ENCODE measurements around the gene SETDB2.
"Not testable (repeated sequence)": the region's sequence is repeated elsewhere in the genome, so short reads cannot be mapped to it uniquely, and the experiment has no call there.

SETDB2 gene

DNA sequence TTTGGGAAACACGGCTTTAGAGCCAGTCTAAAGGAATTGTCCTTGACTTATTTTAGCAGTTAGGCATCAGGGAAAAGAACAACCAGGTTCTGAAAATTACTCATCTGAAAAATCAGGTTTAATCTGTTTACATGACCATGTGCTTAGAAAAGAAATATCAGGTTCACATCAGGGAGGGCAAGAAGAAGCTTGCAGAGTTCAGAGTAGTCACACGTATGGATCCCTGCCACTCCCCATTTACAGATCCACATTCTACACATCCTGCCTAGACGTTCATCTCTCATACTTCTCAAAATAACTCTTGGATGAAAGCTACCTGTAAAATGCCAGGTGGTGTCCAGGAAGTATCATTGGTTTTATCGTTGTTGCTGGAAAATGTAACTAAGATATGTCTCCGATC, 37.7 kb downstream of the SETDB2 start:
- TF ChIP-seq, protein P1, sequence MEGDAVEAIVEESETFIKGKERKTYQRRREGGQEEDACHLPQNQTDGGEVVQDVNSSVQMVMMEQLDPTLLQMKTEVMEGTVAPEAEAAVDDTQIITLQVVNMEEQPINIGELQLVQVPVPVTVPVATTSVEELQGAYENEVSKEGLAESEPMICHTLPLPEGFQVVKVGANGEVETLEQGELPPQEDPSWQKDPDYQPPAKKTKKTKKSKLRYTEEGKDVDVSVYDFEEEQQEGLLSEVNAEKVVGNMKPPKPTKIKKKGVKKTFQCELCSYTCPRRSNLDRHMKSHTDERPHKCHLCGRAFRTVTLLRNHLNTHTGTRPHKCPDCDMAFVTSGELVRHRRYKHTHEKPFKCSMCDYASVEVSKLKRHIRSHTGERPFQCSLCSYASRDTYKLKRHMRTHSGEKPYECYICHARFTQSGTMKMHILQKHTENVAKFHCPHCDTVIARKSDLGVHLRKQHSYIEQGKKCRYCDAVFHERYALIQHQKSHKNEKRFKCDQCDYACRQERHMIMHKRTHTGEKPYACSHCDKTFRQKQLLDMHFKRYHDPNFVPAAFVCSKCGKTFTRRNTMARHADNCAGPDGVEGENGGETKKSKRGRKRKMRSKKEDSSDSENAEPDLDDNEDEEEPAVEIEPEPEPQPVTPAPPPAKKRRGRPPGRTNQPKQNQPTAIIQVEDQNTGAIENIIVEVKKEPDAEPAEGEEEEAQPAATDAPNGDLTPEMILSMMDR (IDR thresholded peaks at IDR 0.05), result no peak
- H3K27ac Mint-ChIP-seq, result no peak overlapping the region
- peaks cover 20% of the 10 kb centered on the region for H3K36me3 Mint-ChIP-seq (ENCODE audit: low read depth)
- no peak overlapping the region for H3K4me3 Mint-ChIP-seq
- no peak for DNase-seq
- H3K9me3 Mint-ChIP-seq, result no peaks in the 10 kb centered on the region
- no peaks in the 10 kb centered on the region for H3K4me1 Mint-ChIP-seq
- H3K27me3 Mint-ChIP-seq (ENCODE audit: low read depth, poor library complexity), result no peaks in the 10 kb centered on the region

DNA sequence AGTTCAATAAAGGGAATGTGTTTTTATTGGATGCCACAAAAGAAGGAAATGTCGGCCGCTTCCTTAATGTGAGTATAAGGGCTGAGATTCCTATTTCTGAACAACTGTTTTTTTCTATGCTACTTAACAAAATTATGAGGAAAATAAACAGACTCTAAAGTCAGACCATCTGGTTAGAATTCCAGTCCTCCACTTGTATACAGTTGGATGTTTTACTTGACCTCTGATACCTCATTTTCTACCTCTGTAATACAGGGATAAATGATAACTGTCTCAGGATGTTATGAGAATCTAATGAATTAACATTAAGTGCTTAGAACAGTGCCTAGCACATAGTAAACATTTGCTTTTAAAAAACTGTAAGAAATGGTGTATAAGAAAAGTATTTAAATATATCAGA, 44.5 kb downstream of the SETDB2 start:
- H3K27me3 Mint-ChIP-seq (ENCODE audit: low read depth, poor library complexity), result peaks cover 6% of the 10 kb centered on the region
- TF ChIP-seq, protein P1 (IDR thresholded peaks at IDR 0.05), result no peak
- DNase-seq, result no peak
- no peaks in the 10 kb centered on the region for H3K9me3 Mint-ChIP-seq
- H3K4me1 Mint-ChIP-seq, result no peaks in the 10 kb centered on the region
- no peak overlapping the region for H3K27ac Mint-ChIP-seq
- peaks cover 17% of the 10 kb centered on the region for H3K36me3 Mint-ChIP-seq (ENCODE audit: low read depth)
- H3K4me3 Mint-ChIP-seq, result no peak overlapping the region

DNA sequence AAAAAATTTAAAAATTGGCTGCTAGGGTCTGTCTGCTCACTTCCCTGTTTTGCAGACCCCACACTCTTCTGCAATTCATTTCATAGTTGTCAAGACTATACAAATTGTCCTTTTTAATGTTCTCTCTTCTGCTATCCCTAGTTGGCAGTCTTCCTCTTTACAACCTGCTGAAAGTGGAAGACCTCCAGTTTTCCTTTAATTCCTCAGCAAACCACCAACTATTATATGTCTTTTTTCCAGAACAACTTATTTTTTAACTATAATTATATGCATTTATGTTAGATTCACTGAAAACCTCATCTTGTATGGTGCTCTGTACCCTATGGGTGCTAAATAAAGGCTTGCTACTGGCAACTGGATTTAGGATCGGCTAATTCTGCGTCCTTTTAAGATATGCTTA, 50.6 kb downstream of the SETDB2 start:
- Mint-ChIP-seq H3K4me1 (peaks cover 7% of the 10 kb centered on the region), H3K9me3 (no peaks in the 10 kb centered on the region), H3K36me3 (ENCODE audit: low read depth) (peaks cover 8% of the 10 kb centered on the region), H3K27me3 (ENCODE audit: low read depth, poor library complexity) (peaks cover 6% of the 10 kb centered on the region), H3K27ac (no peak overlapping the region), H3K4me3 (peak overlapping the region; percentile 88)
- TF ChIP-seq, protein P1 (IDR thresholded peaks at IDR 0.05), result no peak
- DNase-seq, result no peak

DNA sequence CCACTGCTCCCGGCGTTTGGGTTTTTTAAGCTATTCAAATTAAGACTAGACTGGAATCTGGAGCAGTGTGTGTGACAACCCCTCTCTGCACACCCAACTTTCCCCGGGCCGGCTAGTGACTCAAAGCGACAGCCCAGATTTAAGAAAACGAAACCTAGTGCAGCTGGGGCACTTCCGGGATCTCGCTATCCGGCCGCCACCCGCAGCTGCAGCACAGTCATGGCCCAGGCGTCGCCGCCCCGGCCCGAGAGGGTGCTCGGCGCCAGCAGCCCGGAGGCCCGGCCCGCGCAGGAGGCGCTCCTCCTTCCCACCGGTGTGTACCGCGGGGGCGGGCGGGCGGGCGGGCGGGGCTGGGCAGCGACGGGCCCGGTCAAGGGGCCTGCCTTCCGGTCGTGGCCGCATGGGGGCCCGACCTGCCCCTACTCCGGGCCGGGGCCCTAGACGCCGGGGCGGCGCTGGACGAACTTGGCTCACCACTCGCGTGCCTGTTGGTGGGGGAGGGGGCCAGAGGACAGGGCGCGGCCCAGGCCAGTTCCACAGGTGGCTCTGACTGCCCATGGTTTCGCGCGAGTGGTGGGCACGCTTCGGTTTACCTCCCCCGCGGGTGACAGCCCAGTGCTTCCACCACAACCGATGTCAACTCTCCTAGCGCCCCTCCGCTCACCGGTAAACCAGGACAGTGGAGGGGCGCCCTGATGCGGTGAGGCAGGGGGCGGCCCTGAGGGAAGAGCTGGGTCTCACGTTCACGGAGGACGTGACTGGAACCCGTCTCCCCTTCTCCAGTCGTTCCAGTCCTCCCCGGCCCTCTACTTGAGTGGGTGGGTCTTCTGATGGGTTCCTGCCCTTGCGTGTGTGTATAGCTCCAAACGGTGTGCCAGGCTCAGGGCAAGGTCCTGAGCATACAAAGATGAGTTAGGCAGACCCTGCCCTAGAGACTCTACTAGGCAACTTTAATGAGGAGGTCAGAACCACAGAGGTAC, 52.0 kb downstream of the SETDB2 start, which contains the start of gene PHF11:
TSS of gene PHF11 (plus strand) at position 171 of the 980 bp plus-strand sequence. CDS start at position 220, 49 bp downstream.
- peak within 1 kb of the TSS; percentile 88 for H3K4me3 Mint-ChIP-seq
- H3K9me3 Mint-ChIP-seq, result no peaks in the 10 kb centered on the region
- peaks cover 7% of the 10 kb centered on the region for H3K4me1 Mint-ChIP-seq
- H3K27ac Mint-ChIP-seq, result peak within 1 kb of the TSS; percentile 81
- peaks cover 6% of the 10 kb centered on the region for H3K27me3 Mint-ChIP-seq (ENCODE audit: low read depth, poor library complexity)
- TF ChIP-seq, protein P1 (IDR thresholded peaks at IDR 0.05), result no peak
- peaks cover 8% of the 10 kb centered on the region for H3K36me3 Mint-ChIP-seq (ENCODE audit: low read depth)
- DNase-seq, result peak; percentile 63

DNA sequence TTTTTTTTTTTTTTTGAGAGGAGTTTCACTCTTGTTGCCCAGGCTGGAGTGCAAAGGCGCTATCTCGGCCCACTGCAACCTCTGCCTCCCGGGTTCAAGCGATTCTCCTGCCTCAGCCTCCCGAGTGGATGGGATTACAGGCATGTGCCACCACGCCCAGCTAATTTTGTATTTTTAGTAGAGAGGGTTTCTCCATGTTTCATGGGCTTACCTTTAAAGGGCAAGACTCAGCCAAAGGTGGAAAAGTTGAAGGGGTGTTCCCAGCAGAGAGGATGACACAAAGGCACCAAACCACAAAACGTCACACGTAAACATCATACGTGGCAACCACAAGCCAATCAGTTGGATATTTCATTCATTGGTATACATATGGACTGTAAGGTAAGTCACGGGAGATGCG, 52.8 kb downstream of the SETDB2 start:
- not testable (repeated sequence) for H3K9me3 Mint-ChIP-seq; H3K36me3 Mint-ChIP-seq (ENCODE audit: low read depth); H3K4me1 Mint-ChIP-seq; H3K27me3 Mint-ChIP-seq (ENCODE audit: low read depth, poor library complexity); H3K27ac Mint-ChIP-seq; DNase-seq
- H3K4me3 Mint-ChIP-seq, result peak overlapping the region; percentile 51

DNA sequence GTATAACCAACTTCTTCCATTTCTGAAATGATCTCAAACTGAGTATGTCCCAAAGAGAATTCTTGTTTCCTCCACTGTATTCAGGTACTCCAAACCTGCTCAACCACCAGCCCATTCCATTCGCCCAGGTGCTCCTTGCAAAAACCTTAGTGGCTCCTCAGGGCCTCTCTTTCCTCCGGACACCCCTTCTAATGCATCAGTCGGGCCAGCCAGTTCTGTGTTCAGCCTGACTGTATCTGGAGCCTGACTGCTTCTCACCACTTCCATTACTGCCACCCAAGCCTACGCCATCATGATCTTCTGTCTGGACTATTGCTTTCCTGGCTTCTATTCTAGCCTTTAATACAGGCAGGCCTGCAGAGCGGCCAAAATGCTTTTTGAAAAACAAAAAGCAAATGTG, 53.2 kb downstream of the SETDB2 start:
- DNase-seq, result no peak
- H3K36me3 Mint-ChIP-seq (ENCODE audit: low read depth), result peaks cover 3% of the 10 kb centered on the region
- peaks cover 7% of the 10 kb centered on the region for H3K4me1 Mint-ChIP-seq
- peak overlapping the region; percentile 58 for H3K4me3 Mint-ChIP-seq
- H3K9me3 Mint-ChIP-seq, result no peaks in the 10 kb centered on the region
- TF ChIP-seq, protein P1 (IDR thresholded peaks at IDR 0.05), result no peak
- H3K27me3 Mint-ChIP-seq (ENCODE audit: low read depth, poor library complexity), result peaks cover 6% of the 10 kb centered on the region
- H3K27ac Mint-ChIP-seq, result peak overlapping the region; percentile 1

Data from nephron progenitor cell (in vitro differentiated cells).